Measurements from ENCODE around the gene TRERF1. TPM values are rescaled to one million over a fixed set of nuclear protein-coding genes. Genes with fewer than 3 reads are reported as not detected.

The TRERF1 gene
- total RNA-seq, 6 experiments from 2014 or later, result 0.29 to 1.2 (median 0.60) TPM

- 62% methylated on average over 4 of the region's 4 CpGs for WGBS (ENCODE audit: insufficient coverage, low coverage, low lambda C conversion rate, missing lambda C conversion rate)
- no peak overlapping the region for H3K4me3 ChIP-seq
- no peaks in the 10 kb centered on the region for H3K4me1 ChIP-seq
- TF ChIP-seq CTCF (IDR thresholded peaks at IDR 0.05), result no peak
- no peak for TF ChIP-seq POLR2A (IDR thresholded peaks at IDR 0.05)
- no peak for DNase-seq
- H3K27ac ChIP-seq, result no peak overlapping the region
- no peaks in the 10 kb centered on the region for H3K27me3 ChIP-seq
- ATAC-seq, result no peak
- no peaks in the 10 kb centered on the region for H3K36me3 ChIP-seq
- no peaks in the 10 kb centered on the region for H3K9me3 ChIP-seq
- intact Hi-C loops (cut with DNase I), result no loop called here
Observed at GRCh38 chr6:42418724-42419123, 33.0 kb downstream of the TRERF1 start.

GRCh38 chr6:42417641-42418112 is 34.0 kb downstream of the TRERF1 start:
- Histone ChIP-seq H3K27me3 (no peaks in the 10 kb centered on the region), H3K27ac (no peak overlapping the region), H3K4me1 (no peaks in the 10 kb centered on the region), H3K9me3 (no peaks in the 10 kb centered on the region), H3K36me3 (no peaks in the 10 kb centered on the region), H3K4me3 (no peak overlapping the region)
- DNase-seq (no peak), ATAC-seq (peak in 1 of 4 donors; percentile 23)
- intact Hi-C loops (cut with DNase I), result no loop called here
- no peak for TF ChIP-seq CTCF (IDR thresholded peaks at IDR 0.05)
- no peak for TF ChIP-seq POLR2A (IDR thresholded peaks at IDR 0.05)
- WGBS (ENCODE audit: insufficient coverage, low coverage, low lambda C conversion rate, missing lambda C conversion rate), result 42% methylated on average over 5 of the region's 5 CpGs

GRCh38 chr6:42411406-42411805 is 40.3 kb downstream of the TRERF1 start:
- Histone ChIP-seq H3K36me3 (no peaks in the 10 kb centered on the region), H3K27ac (no peak overlapping the region), H3K27me3 (no peaks in the 10 kb centered on the region), H3K4me3 (no peak overlapping the region), H3K4me1 (no peaks in the 10 kb centered on the region), H3K9me3 (no peaks in the 10 kb centered on the region)
- intact Hi-C loops (cut with DNase I), result no loop called here
- no peak for DNase-seq
- WGBS (ENCODE audit: insufficient coverage, low coverage, low lambda C conversion rate, missing lambda C conversion rate), result 60% methylated on average over 6 of the region's 6 CpGs
- TF ChIP-seq CTCF (IDR thresholded peaks at IDR 0.05), result no peak
- TF ChIP-seq POLR2A (IDR thresholded peaks at IDR 0.05), result no peak
- ATAC-seq, result no peak

GRCh38 chr6:42410861-42411260 is 40.9 kb downstream of the TRERF1 start:
- Histone ChIP-seq H3K27me3 (no peaks in the 10 kb centered on the region), H3K9me3 (no peaks in the 10 kb centered on the region), H3K4me3 (no peak overlapping the region), H3K27ac (no peak overlapping the region), H3K36me3 (no peaks in the 10 kb centered on the region), H3K4me1 (no peaks in the 10 kb centered on the region)
- WGBS (ENCODE audit: insufficient coverage, low coverage, low lambda C conversion rate, missing lambda C conversion rate), result no CpG with 5 or more reads among the region's 1 CpG
- no peak for TF ChIP-seq CTCF (IDR thresholded peaks at IDR 0.05)
- TF ChIP-seq POLR2A (IDR thresholded peaks at IDR 0.05), result no peak
- ATAC-seq (no peak), DNase-seq (no peak)
- intact Hi-C loops (cut with DNase I), result no loop called here

GRCh38 chr6:42409581-42409980 is 42.1 kb downstream of the TRERF1 start:
- 32% methylated on average over 2 of the region's 2 CpGs for WGBS (ENCODE audit: insufficient coverage, low coverage, low lambda C conversion rate, missing lambda C conversion rate)
- Histone ChIP-seq H3K4me3 (no peak overlapping the region), H3K36me3 (no peaks in the 10 kb centered on the region), H3K9me3 (no peaks in the 10 kb centered on the region), H3K27ac (no peak overlapping the region), H3K4me1 (no peaks in the 10 kb centered on the region), H3K27me3 (no peaks in the 10 kb centered on the region)
- intact Hi-C loops (cut with DNase I), result no loop called here
- TF ChIP-seq POLR2A (IDR thresholded peaks at IDR 0.05), result no peak
- no peak for TF ChIP-seq CTCF (IDR thresholded peaks at IDR 0.05)
- DNase-seq (no peak), ATAC-seq (no peak)
